CD14-positive monocyte (primary cell): ENCODE data around the gene SLX9. TPM values are rescaled to one million over a fixed set of nuclear protein-coding genes. Genes with fewer than 3 reads are reported as not detected.

ENCODE experiments used
- DNase-seq, 3 donors: peaks; one replicate each; pipeline ENCODE4 v3.0.0-alpha.2; 2011 to 2022
- H2AFZ ChIP-seq: 2 replicates; pipeline ENCODE4 v1.6.0; 2012; ENCODE audit warnings: mild to moderate bottlenecking, low read depth, low read length, inconsistent platforms; ENCODE audit not compliant: insufficient read depth, poor library complexity, severe bottlenecking
- H3K27ac ChIP-seq, 2 donors: 1 replicate in 1 of 2; 2 replicates in 1 of 2; pipeline ENCODE4 v1.5.1; 2012 to 2013; ENCODE audit warnings: low read length in 2 of 2, control low read depth in 1 of 2, inconsistent platforms in 1 of 2, low read depth in 1 of 2, mild to moderate bottlenecking in 1 of 2
- H3K27me3 ChIP-seq, 2 donors: one replicate each; pipeline versions ENCODE4 v1.6.0 to v1.6.1; 2011 to 2013; ENCODE audit warnings: low read length in 2 of 2; ENCODE audit not compliant: control insufficient read depth in 2 of 2, insufficient read depth in 2 of 2
- H3K36me3 ChIP-seq, 2 donors: replicated peaks in 1 of 2; 1 replicate in 1 of 2; 2 replicates in 1 of 2; pipeline versions ENCODE4 v1.5.1 to v1.6.1; 2012 to 2013; ENCODE audit warnings: low read length in 2 of 2, control low read depth in 1 of 2, inconsistent platforms in 1 of 2, mild to moderate bottlenecking in 1 of 2; ENCODE audit not compliant: insufficient read depth in 2 of 2, control insufficient read depth in 1 of 2
- H3K4me1 ChIP-seq, 2 donors: 1 replicate in 1 of 2; 2 replicates in 1 of 2; pipeline versions ENCODE4 v1.5.1 to v1.6.1; 2012 to 2013; ENCODE audit warnings: low read length in 2 of 2, control low read depth in 1 of 2, inconsistent platforms in 1 of 2, mild to moderate bottlenecking in 1 of 2, moderate library complexity in 1 of 2; ENCODE audit not compliant: insufficient read depth in 2 of 2, control insufficient read depth in 1 of 2
- H3K4me2 ChIP-seq: replicated peaks from 2 replicates; pipeline ENCODE3; 2012; ENCODE audit warnings: low read length, moderate library complexity, mild to moderate bottlenecking; ENCODE audit not compliant: poor library complexity, severe bottlenecking; ENCODE audit errors: extremely low read depth
- H3K4me3 ChIP-seq, 3 experiments: fragments of 200-600 bp in 1 of 3; sonication (generic) in 1 of 3; replicated peaks in 1 of 3; 1 replicate in 2 of 3; 2 replicates in 1 of 3; pipeline ENCODE4 v1.5.1; 2011 to 2013; ENCODE audit warnings: low read length in 3 of 3, mild to moderate bottlenecking in 3 of 3, control low read depth in 2 of 3, low read depth in 2 of 3, inconsistent platforms in 1 of 3, moderate library complexity in 1 of 3
- H3K79me2 ChIP-seq: 2 replicates; pipeline ENCODE4 v1.6.0; 2012; ENCODE audit warnings: mild to moderate bottlenecking, control low read depth, inconsistent platforms, low read length, moderate library complexity; ENCODE audit not compliant: insufficient read depth
- H3K9ac ChIP-seq: 2 replicates; pipeline ENCODE4 v1.6.0; 2017; ENCODE audit warnings: low read length, mild to moderate bottlenecking; ENCODE audit not compliant: insufficient read depth, poor library complexity, severe bottlenecking
- H3K9me3 ChIP-seq, 2 donors: replicated peaks in 1 of 2; 1 replicate in 1 of 2; 2 replicates in 1 of 2; pipeline versions ENCODE4 v1.5.1 to v1.6.1; 2012 to 2013; ENCODE audit warnings: low read length in 2 of 2, control low read depth in 1 of 2; ENCODE audit not compliant: control insufficient read depth in 1 of 2, insufficient read depth in 1 of 2
- H4K20me1 ChIP-seq: 2 replicates; pipeline ENCODE4 v1.6.0; 2012; ENCODE audit warnings: mild to moderate bottlenecking, low read length, control low read depth, moderate library complexity; ENCODE audit not compliant: insufficient read depth
- H3K27ac Mint-ChIP-seq, 7 donors: one replicate each; pipeline ENCODE4 v1.8.0; 2020; ENCODE audit warnings: mild to moderate bottlenecking in 7 of 7, mixed read lengths in 7 of 7, moderate library complexity in 6 of 7, inconsistent platforms in 2 of 7
- H3K27me3 Mint-ChIP-seq, 3 donors: one replicate each; pipeline ENCODE4 v1.8.0; 2021 to 2022; ENCODE audit warnings: low read depth in 3 of 3, mild to moderate bottlenecking in 3 of 3, mixed read lengths in 3 of 3, moderate library complexity in 3 of 3, inconsistent platforms in 1 of 3
- H3K36me3 Mint-ChIP-seq, 2 donors: one replicate each; pipeline ENCODE4 v1.8.0; 2020; ENCODE audit warnings: mixed read lengths in 2 of 2, inconsistent platforms in 1 of 2, mild to moderate bottlenecking in 1 of 2
- H3K4me1 Mint-ChIP-seq: one replicate; pipeline ENCODE4 v1.8.0; 2020; ENCODE audit warnings: mild to moderate bottlenecking, mixed read lengths
- H3K4me3 Mint-ChIP-seq, 2 donors: one replicate each; pipeline ENCODE4 v1.8.0; 2020; ENCODE audit warnings: mild to moderate bottlenecking in 2 of 2, mixed read lengths in 2 of 2, moderate library complexity in 1 of 2
- H3K9me3 Mint-ChIP-seq, 7 donors: one replicate each; pipeline ENCODE4 v1.8.0; 2020 to 2022; ENCODE audit warnings: mixed read lengths in 7 of 7, mild to moderate bottlenecking in 6 of 7, moderate library complexity in 6 of 7, inconsistent platforms in 2 of 7
- CTCF ChIP-seq: fragments of 200-600 bp; IDR thresholded peaks from one replicate; pipeline ENCODE4 v1.8.0; 2022; ENCODE audit warnings: antibody characterized with exemption, mild to moderate bottlenecking
- WGBS: methylation state at CpG from one replicate; pipeline ENCODE4 v1.1.5; 2013; ENCODE audit warnings: missing lambda C conversion rate; ENCODE audit not compliant: insufficient coverage; 5-methylcytosine and 5-hydroxymethylcytosine counted together
- intact Hi-C, 2 donors: fragments of 100-400 bp; cut with micrococcal nuclease; formaldehyde crosslinking; loops; one replicate each; pipeline versions ENCODE4 v1.15.0 to v1.15.1; 2023
- polyA plus RNA-seq, 3 donors: library from polyadenylated mRNA; depleted of rRNA in 1 of 3; unstranded in 2 of 3; stranded (reverse) in 1 of 3; fragments of 300-500 nt in 2 of 3; fragments of >200 nt in 1 of 3; fragmentation: Illumina TruSeq in 2 of 3; gene quantifications; 1 replicate in 2 of 3; 2 replicates in 1 of 3; pipeline ENCODE4 v1.2.3, GENCODE V29; 2012 to 2021

SLX9 gene
- polyA plus RNA-seq, 3 donors, result 7.5 to 9.0 (median 9.0) TPM

GRCh38 chr21:44905728-44906090, 34.1 kb upstream of the SLX9 start:
- Mint-ChIP-seq H3K36me3 (peaks cover 67 to 94% of the 10 kb centered on the region in 2 donors), H3K27me3 (peaks cover 0 to 3% (median 2%) of the 10 kb centered on the region in 3 donors), H3K9me3 (peaks cover 0 to 1% (median 0%) of the 10 kb centered on the region in 7 donors), H3K4me3 (no peak overlapping the region), H3K27ac (peak overlapping the region in 6 of 7 donors; percentile 48 to 89 (median 78)), H3K4me1 (peaks cover 80% of the 10 kb centered on the region)
- peaks cover 90% of the 10 kb centered on the region in 2 donors for H3K36me3 ChIP-seq
- peak overlapping the region; percentile 14 for H3K4me2 ChIP-seq
- H3K4me1 ChIP-seq, result peaks cover 87 to 94% of the 10 kb centered on the region in 2 donors
- no peak overlapping the region for H3K4me3 ChIP-seq
- no peak overlapping the region for H3K9ac ChIP-seq
- H3K27ac ChIP-seq, result peak overlapping the region; percentile 62 to 85
- peaks cover 100% of the 10 kb centered on the region for H4K20me1 ChIP-seq
- intact Hi-C loops, result loop anchor here in 1 of 2 donors (5.0 kb wide), 1 partner anchor 33 kb away; the partner anchor contains the start of gene PTTG1IP
- TF ChIP-seq CTCF, result no peak
- peaks cover 98% of the 10 kb centered on the region for H3K79me2 ChIP-seq
- DNase-seq, result peak in 2 of 3 donors; percentile 32 to 51
- no peak overlapping the region for H2AFZ ChIP-seq
- H3K27me3 ChIP-seq, result no peaks in the 10 kb centered on the region
- 60% methylated on average over 6 of the region's 7 CpGs for WGBS
- no peaks in the 10 kb centered on the region for H3K9me3 ChIP-seq

- peaks cover 58 to 81% of the 10 kb centered on the region in 2 donors for H3K36me3 Mint-ChIP-seq
- peaks cover 99 to 100% of the 10 kb centered on the region in 2 donors for H3K4me1 ChIP-seq
- H3K4me3 Mint-ChIP-seq, result peak overlapping the region; percentile 26 to 43
- no peaks in the 10 kb centered on the region for H3K9me3 ChIP-seq
- peaks cover 100% of the 10 kb centered on the region for H4K20me1 ChIP-seq
- peaks cover 77 to 79% of the 10 kb centered on the region in 2 donors for H3K36me3 ChIP-seq
- peak overlapping the region; percentile 73 to 91 (median 88) for H3K27ac Mint-ChIP-seq
- H3K4me2 ChIP-seq, result peak overlapping the region; percentile 61
- 49% methylated on average over 14 of the region's 16 CpGs for WGBS
- H3K4me3 ChIP-seq, result peak overlapping the region in 2 of 3 experiments; percentile 2 to 48
- H2AFZ ChIP-seq, result no peak overlapping the region
- DNase-seq, result no peak
- H3K27me3 Mint-ChIP-seq, result peaks cover 0 to 3% (median 2%) of the 10 kb centered on the region in 3 donors
- peaks cover 0 to 1% (median 0%) of the 10 kb centered on the region in 7 donors for H3K9me3 Mint-ChIP-seq
- H3K4me1 Mint-ChIP-seq, result peaks cover 92% of the 10 kb centered on the region
- H3K79me2 ChIP-seq, result peaks cover 98% of the 10 kb centered on the region
- H3K27ac ChIP-seq, result peak overlapping the region; percentile 73 to 85
- TF ChIP-seq CTCF, result no peak
- intact Hi-C loops, result loop anchor here in 1 of 2 donors (5.0 kb wide), 1 partner anchor 35 kb away; the partner anchor contains the start of gene PTTG1IP
- H3K9ac ChIP-seq, result no peak overlapping the region
- H3K27me3 ChIP-seq, result no peaks in the 10 kb centered on the region
These were observed 32.4 kb upstream of the SLX9 start for GRCh38 chr21:44907225-44907965.
